ENCODE measurements around the gene PRKCE. TPM values are rescaled to one million over a fixed set of nuclear protein-coding genes. Genes with fewer than 3 reads are reported as not detected.

PRKCE gene
- total and polyA plus RNA-seq, 2 donors (not counting 3 experiments of a cell fraction or from before 2014, with no cell fraction given): 27.9 to 33.9 TPM

DNA sequence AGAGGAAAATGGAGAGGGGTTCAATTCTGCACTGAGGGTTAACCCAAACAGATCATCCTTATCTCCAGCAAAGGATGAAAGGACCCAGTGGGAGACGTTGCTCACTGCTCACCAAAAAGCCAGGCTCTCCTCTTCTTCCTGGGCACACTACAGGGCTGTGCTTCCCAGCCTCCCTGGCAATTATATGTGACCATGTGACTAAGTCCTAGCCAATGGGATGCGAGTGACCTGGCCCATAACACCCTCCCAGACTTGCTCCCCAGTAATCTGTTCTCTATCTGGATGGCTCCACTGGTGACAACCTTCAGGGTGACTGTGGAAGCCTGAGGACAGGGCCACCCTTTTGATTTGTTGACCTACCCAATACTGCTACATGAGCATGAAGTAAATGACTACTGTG, 10.9 kb upstream of the PRKCE start:
- dilution Hi-C loops (cut with MboI; ENCODE audit: extremely low pct_ligation_motif_present, low sequenced_read_pairs): no loop called here
- Histone ChIP-seq H3K36me3 (ENCODE audit: control insufficient read depth in 2 of 2, extremely low read depth in 1 of 2, insufficient read depth in 2 of 2, low read length in 2 of 2) (no peaks in the 10 kb centered on the region), H3K9me3 (replicated peaks; ENCODE audit: control insufficient read depth, insufficient read depth, low read length) (no peaks in the 10 kb centered on the region), H3K27ac (ENCODE audit: insufficient read depth, low read depth, low read length) (no peak overlapping the region), H2AFZ (ENCODE audit: low read depth, low read length) (no peak overlapping the region), H3K4me1 (ENCODE audit: control insufficient read depth, extremely low read depth, insufficient read depth, low read length) (peaks cover 8% of the 10 kb centered on the region), H3K27me3 (ENCODE audit: control insufficient read depth in 2 of 2, insufficient read depth in 2 of 2, low read length in 2 of 2) (no peaks in the 10 kb centered on the region), H3K4me2 (ENCODE audit: insufficient read depth, low read length) (no peak overlapping the region), H3K9me1 (replicated peaks; ENCODE audit: control insufficient read depth, extremely low read depth, insufficient read depth, low read length) (no peaks in the 10 kb centered on the region), H4K20me1 (replicated peaks; ENCODE audit: control insufficient read depth, extremely low read depth, insufficient read depth, low read length) (no peaks in the 10 kb centered on the region), H3K79me2 (ENCODE audit: control insufficient read depth, insufficient read depth, low read length) (no peaks in the 10 kb centered on the region), H3K9ac (replicated peaks; ENCODE audit: extremely low read depth, insufficient read depth, low read length) (no peak overlapping the region), H3K4me3 (replicated peaks in 1 of 3; ENCODE audit: insufficient read depth in 1 of 3, low read depth in 1 of 3, low read length in 3 of 3) (no peak overlapping the region)
- DNase-seq (ENCODE audit: low read depth, low spot score) (no peak), FAIRE-seq (no peak)
- no TSS peak for BruUV-seq (replicated peaks)
- intact Hi-C loops (cut with micrococcal nuclease): no loop called here
- ChIA-PET POLR2A (no interaction called here), CTCF (no interaction called here)
- TF ChIP-seq POLR2AphosphoS5 (IDR thresholded peaks at IDR 0.05; ENCODE audit: insufficient read depth, low read depth, low read length) (no peak), FOS (IDR thresholded peaks at IDR 0.05; ENCODE audit: borderline replicate concordance, insufficient read depth, low read length) (no peak), EZH2 (IDR thresholded peaks at IDR 0.05; ENCODE audit: borderline replicate concordance, low read depth, low read length, severe bottlenecking) (no peak), MYC (IDR thresholded peaks at IDR 0.05; ENCODE audit: low read depth, low read length) (no peak), JUN (IDR thresholded peaks at IDR 0.05; ENCODE audit: borderline replicate concordance, insufficient read depth, insufficient read length, low read depth) (no peak)
- TF ChIP-seq, protein P1, sequence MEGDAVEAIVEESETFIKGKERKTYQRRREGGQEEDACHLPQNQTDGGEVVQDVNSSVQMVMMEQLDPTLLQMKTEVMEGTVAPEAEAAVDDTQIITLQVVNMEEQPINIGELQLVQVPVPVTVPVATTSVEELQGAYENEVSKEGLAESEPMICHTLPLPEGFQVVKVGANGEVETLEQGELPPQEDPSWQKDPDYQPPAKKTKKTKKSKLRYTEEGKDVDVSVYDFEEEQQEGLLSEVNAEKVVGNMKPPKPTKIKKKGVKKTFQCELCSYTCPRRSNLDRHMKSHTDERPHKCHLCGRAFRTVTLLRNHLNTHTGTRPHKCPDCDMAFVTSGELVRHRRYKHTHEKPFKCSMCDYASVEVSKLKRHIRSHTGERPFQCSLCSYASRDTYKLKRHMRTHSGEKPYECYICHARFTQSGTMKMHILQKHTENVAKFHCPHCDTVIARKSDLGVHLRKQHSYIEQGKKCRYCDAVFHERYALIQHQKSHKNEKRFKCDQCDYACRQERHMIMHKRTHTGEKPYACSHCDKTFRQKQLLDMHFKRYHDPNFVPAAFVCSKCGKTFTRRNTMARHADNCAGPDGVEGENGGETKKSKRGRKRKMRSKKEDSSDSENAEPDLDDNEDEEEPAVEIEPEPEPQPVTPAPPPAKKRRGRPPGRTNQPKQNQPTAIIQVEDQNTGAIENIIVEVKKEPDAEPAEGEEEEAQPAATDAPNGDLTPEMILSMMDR (IDR thresholded peaks at IDR 0.05; ENCODE audit: extremely low read depth in 1 of 2, insufficient read depth in 1 of 2, low read depth in 1 of 2, low read length in 2 of 2): no peak
- TF ChIP-seq, protein P2, sequence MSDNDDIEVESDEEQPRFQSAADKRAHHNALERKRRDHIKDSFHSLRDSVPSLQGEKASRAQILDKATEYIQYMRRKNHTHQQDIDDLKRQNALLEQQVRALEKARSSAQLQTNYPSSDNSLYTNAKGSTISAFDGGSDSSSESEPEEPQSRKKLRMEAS (IDR thresholded peaks at IDR 0.05; ENCODE audit: insufficient read depth, insufficient read length): no peak
